IPS-NIHi11 (cell line): ENCODE data around the gene PLA2G2A.
"Not testable (repeated sequence)": the region's sequence is repeated elsewhere in the genome, so short reads cannot be mapped to it uniquely, and the experiment has no call there.

ENCODE experiments used
- DNase-seq: peaks from one replicate; pipeline ENCODE4 v3.0.0; 2012; ENCODE audit warnings: mixed read lengths, low spot score

Gene PLA2G2A

GRCh38 chr1:19973616-19974015 lies 5.8 kb downstream of the PLA2G2A start:
- DNase-seq, result no peak

- DNase-seq, result no peak
Observed at GRCh38 chr1:19971664-19972063, 7.8 kb downstream of the PLA2G2A start.

GRCh38 chr1:19969898-19970660 lies 9.3 kb downstream of the PLA2G2A start:
- no peak for DNase-seq

GRCh38 chr1:19967808-19968207 lies 11.6 kb downstream of the PLA2G2A start:
- DNase-seq, result no peak

GRCh38 chr1:19964542-19964941 lies 14.9 kb downstream of the PLA2G2A start:
- no peak for DNase-seq

- DNase-seq, result no peak
Observed at GRCh38 chr1:19963636-19964035, 15.8 kb downstream of the PLA2G2A start.

- no peak for DNase-seq
Observed at GRCh38 chr1:19960591-19960990, 18.8 kb downstream of the PLA2G2A start.

GRCh38 chr1:19957779-19958178 lies 21.6 kb downstream of the PLA2G2A start:
- DNase-seq, result peak; percentile 37

- no peak for DNase-seq
Observed at GRCh38 chr1:19955534-19956170, 23.8 kb downstream of the PLA2G2A start.

- DNase-seq, result no peak
Observed at GRCh38 chr1:19954059-19954458, 25.4 kb downstream of the PLA2G2A start.

- DNase-seq, result no peak
Observed at GRCh38 chr1:19949016-19949415, 30.4 kb downstream of the PLA2G2A start.

- DNase-seq, result no peak
Observed at GRCh38 chr1:19946971-19947370, 32.4 kb downstream of the PLA2G2A start.

GRCh38 chr1:19946331-19946751 lies 33.1 kb downstream of the PLA2G2A start:
- no peak for DNase-seq

GRCh38 chr1:19945914-19946313 lies 33.5 kb downstream of the PLA2G2A start:
- DNase-seq, result no peak

GRCh38 chr1:19942657-19943056 lies 36.8 kb downstream of the PLA2G2A start:
- no peak for DNase-seq

GRCh38 chr1:19942088-19942487 lies 37.3 kb downstream of the PLA2G2A start:
- no peak for DNase-seq

- no peak for DNase-seq
Observed at GRCh38 chr1:19941206-19941568, 38.2 kb downstream of the PLA2G2A start.

GRCh38 chr1:19940486-19941205 lies 38.8 kb downstream of the PLA2G2A start:
- DNase-seq, result no peak

- no peak for DNase-seq
Observed at GRCh38 chr1:19938472-19938871, 40.9 kb downstream of the PLA2G2A start.

- no peak for DNase-seq
Observed at GRCh38 chr1:19936061-19936750, 43.2 kb downstream of the PLA2G2A start.

GRCh38 chr1:19934336-19934735 lies 45.1 kb downstream of the PLA2G2A start:
- DNase-seq, result no peak

GRCh38 chr1:19932866-19933265 lies 46.6 kb downstream of the PLA2G2A start:
- no peak for DNase-seq

GRCh38 chr1:19927130-19927421 lies 52.3 kb downstream of the PLA2G2A start:
- not testable (repeated sequence) for DNase-seq
